UCSD-AML1 (cell line): ENCODE results near the gene TMA7.
"Not testable (repeated sequence)": the region's sequence is repeated elsewhere in the genome, so short reads cannot be mapped to it uniquely, and the experiment has no call there.

Source experiments
- DNase-seq: peaks from one replicate; lab custom pipeline; 2025; ENCODE audit not compliant: unreplicated experiment; lab: John Stamatoyannopoulos, UW

The TMA7 gene

DNA sequence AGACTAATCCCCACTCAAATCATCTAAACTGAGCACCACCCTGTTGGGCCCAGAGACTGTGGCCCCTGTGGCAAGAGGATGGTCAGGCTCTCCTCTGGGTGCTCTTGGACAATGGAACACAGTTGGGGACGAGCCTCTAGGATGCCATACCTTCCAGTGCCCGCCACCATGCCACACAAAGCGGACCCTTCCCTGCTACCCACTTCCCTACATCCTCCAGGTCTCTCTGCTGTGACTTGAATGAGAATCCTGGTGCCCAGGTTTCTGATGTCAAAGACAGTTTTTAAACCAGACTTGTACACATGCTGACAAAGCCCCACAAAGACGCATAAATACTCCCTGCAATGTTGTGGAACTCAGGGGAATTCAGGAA, 4.8 kb upstream of the TMA7 start:
- no peak for DNase-seq

GRCh38 chr3:48435774-48436476, 4.1 kb upstream of the TMA7 start:
- DNase-seq: peak; percentile 81

GRCh38 chr3:48436477-48436787, 3.6 kb upstream of the TMA7 start:
- DNase-seq: no peak

DNA sequence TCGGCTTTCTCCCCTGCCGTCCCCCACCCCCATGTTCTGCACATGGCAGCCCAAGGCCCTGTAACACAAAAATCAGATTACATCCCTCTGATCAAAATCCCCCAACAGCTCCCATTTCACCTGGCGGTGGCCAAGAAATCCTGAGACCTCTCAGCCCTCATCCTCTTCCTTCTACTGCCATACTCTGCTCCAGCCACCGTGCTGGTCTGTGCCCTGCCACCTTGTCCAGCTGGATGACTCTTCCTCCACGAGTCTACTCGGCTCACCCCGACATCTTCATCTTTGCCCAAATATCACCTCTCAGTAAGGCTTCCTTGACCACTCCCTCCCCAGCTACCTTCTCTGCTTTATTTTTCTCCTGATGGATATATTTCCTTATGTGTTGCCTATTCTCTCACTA, 3.2 kb upstream of the TMA7 start:
- no peak for DNase-seq

GRCh38 chr3:48437812-48438211, 2.2 kb upstream of the TMA7 start:
- DNase-seq: no peak

DNA sequence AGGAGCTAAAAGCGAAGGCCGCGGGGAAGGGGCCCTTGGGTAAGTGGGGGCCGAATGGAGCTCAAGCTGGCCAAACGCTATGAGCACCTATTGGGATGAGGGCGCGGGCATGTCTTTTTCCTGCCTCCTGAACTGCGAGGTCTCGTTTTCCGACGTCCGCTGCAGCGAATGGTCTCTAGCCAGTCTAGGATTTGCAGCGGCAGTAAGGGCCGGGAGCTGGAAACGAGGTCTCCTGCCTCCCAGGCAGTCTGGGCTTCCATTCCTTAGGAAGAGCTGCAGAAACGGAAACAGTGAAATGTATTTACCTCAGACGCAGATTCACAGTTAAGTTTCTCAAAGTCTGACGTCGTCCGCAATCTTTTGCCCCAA, 517 bp downstream of the TMA7 start:
- no peak for DNase-seq

DNA sequence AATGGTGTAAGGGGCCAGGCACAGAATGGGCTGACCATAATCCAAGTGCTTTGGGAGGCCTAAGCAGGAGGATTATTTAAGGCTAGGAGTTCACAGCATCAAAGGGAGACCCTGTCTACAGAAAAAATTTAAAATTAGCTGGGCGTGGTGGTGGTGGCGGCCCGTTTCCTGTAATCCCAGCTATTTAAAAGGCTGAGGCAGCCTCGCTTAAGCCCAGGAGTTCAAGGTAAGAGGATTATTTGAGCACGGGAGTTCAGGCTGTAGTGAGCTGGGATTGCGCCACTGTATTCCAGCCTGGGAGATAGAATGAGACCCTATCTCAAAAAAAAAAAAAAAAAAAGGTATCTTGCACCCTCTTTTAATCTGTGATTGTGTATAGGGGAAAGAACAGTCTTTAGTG, 1.9 kb downstream of the TMA7 start:
- DNase-seq: no peak

GRCh38 chr3:48445277-48445882, 5.3 kb downstream of the TMA7 start:
- DNase-seq: no peak

DNA sequence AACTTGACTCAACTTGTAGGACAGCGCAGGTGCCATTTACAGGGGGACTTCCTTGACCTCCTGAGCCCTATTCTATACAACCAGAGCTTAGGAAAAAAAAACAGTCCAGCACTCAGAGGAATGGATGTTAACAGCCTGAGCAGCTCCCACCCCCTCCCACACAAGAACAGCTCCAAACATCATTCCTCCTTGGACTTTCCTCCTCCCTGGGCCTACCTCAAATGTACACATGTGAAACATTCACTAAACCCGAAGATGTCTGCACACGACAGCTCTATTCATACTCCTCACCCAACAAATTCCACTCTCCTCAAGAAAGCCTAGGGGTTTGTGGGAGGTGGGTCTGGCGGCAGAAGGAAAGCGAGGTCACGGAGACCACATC, 6.0 kb downstream of the TMA7 start:
- DNase-seq: no peak

DNA sequence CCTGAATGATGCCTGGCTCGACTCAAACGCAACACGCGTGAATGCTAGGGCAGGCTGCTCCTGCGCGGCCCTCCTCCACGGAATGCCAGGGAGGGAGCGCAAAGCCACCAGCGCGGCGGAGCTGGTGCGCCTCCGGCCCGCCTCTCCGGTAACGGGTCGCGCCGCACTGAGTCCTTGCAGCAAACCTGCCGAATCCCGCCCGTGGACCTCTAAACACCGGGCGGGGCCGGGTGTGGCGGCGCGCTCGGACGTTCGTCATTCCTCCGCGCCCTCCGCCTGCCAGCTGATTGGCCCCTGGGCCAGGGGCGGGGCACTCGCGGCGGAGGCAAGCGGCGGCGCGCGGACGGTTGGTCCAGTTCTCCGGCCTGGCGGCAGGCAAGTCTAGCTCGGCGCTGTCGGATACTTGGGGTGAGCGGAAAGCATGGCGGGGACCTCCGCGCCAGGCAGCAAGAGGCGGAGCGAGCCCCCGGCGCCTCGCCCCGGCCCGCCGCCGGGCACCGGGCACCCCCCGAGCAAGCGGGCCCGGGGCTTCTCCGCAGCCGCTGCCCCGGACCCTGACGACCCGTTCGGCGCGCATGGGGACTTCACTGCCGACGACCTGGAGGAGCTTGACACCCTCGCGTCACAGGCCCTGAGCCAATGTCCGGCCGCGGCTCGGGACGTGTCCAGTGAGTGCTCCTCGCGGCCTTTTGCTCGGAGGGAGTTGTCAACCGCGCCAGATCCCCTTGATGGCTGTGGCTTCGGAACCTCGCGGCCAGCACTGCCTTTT, 6.6 kb downstream of the TMA7 start, which contains the start of gene ATRIP:
ATRIP (plus strand) TSS at position 313 of the 769 bp plus-strand sequence; CDS start at position 422, 109 bp downstream.
- peak; percentile 88 for DNase-seq

GRCh38 chr3:48451270-48451669, 11.2 kb downstream of the TMA7 start:
- DNase-seq: no peak

- DNase-seq: no peak
Measured at GRCh38 chr3:48456456-48456855, 16.4 kb downstream of the TMA7 start.

GRCh38 chr3:48459331-48459730, 19.3 kb downstream of the TMA7 start:
- DNase-seq: no peak

DNA sequence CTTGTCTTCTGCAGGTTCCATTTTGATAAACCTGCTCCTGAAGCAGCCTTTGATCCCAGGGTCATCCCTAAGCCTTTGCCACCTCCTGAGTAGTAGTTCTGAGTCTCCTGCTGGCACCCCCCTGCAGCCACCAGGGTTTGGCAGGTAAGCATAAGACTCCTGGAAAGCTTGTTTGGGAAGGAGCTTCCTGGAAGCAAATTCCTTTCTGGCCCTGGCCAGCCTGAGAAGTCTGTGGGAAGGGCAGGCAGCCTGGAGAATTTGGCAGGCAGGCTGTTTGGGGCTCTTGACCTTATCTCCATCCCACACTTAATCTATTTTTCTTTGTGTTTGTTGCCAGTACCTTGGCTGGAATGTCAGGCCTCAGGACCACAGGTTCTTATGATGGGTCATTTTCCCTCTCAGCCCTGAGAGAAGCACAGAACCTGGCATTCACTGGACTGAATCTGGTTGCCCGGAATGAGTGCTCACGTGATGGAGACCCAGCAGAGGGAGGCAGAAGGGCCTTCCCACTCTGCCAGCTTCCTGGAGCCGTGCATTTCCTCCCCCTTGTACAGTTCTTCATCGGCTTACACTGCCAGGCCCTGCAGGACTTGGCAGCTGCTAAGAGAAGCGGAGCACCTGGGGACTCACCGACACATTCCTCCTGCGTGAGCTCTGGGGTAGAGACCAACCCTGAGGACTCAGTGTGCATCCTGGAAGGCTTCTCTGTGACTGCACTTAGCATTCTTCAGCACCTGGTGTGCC, 19.9 kb downstream of the TMA7 start:
- no peak for DNase-seq

- DNase-seq: no peak
Measured at GRCh38 chr3:48460517-48460902, 20.5 kb downstream of the TMA7 start.

DNA sequence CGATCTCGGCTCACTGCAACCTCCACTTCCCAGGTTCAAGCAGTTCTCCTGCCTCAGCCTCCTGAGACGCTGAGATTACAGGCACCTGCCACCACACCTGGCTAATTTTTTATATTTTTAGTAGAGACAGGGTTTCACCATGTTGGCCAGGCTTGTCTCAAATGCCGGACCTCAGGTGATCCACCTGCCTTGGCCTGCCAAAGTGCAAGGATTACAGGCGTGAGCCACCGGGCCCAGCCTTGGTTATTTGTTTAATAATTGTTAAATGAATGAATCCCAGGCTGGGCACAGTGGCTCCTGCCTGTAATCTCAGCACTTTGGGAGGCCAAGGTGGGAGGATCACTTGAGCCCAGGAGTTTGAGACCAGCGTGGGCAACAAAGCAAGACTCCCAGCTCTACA, 21.7 kb downstream of the TMA7 start:
- DNase-seq: not testable (repeated sequence)

- DNase-seq: no peak
Measured at GRCh38 chr3:48463703-48464102, 23.6 kb downstream of the TMA7 start.

DNA sequence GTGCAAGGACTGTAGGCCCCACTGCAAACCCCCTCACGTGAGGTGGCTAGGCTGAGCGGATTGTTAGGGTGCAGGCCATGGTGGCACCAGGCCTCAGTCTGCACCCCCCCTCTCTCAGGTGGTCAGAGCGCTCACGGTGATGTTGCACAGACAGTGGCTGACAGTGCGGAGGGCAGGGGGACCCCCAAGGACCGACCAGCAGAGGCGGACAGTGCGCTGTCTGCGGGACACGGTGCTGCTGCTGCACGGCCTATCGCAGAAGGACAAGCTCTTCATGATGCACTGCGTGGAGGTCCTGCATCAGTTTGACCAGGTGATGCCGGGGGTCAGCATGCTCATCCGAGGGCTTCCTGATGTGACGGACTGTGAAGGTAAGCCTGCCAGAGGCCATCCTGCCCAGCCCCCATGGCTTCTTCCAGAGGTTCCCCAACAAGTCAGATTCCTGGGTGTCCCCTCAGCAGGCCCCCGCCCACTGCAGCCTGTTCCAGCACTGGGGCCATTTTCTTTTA, 24.7 kb downstream of the TMA7 start:
- no peak for DNase-seq

- no peak for DNase-seq
Measured at GRCh38 chr3:48465237-48465530, 25.1 kb downstream of the TMA7 start.

- DNase-seq: peak; percentile 87
Measured at GRCh38 chr3:48465531-48466378, 25.7 kb downstream of the TMA7 start.
